DLD1 (cell line): Measurements from ENCODE around the gene STARD10.

Source experiments
- in situ Hi-C: cut with HindIII; loops from 2 replicates; pipeline ENCODE4 v1.10.0; 2017; ENCODE audit warnings: low sequenced_read_pairs

Gene STARD10

GRCh38 chr11:72793425-72794367 lies at the start of gene STARD10:
TSS of gene STARD10 (minus strand) at chr11:72794047. CDS start at chr11:72781181, 12,866 bp downstream.
- in situ Hi-C loops: no loop called here

GRCh38 chr11:72842653-72843330 lies 48.9 kb upstream of the STARD10 start:
- in situ Hi-C loops: no loop called here

- in situ Hi-C loops: no loop called here
These were observed 48.3 kb upstream of the STARD10 start for GRCh38 chr11:72842126-72842525.

- in situ Hi-C loops: no loop called here
These were observed 47.5 kb upstream of the STARD10 start for GRCh38 chr11:72841397-72841796.

GRCh38 chr11:72840780-72841179 lies 46.9 kb upstream of the STARD10 start:
- in situ Hi-C loops: no loop called here

GRCh38 chr11:72838691-72839305 lies 45.0 kb upstream of the STARD10 start:
- in situ Hi-C loops: no loop called here

GRCh38 chr11:72836111-72836510 lies 42.3 kb upstream of the STARD10 start:
- in situ Hi-C loops: no loop called here

- in situ Hi-C loops: no loop called here
These were observed 41.1 kb upstream of the STARD10 start for GRCh38 chr11:72834905-72835304.

- in situ Hi-C loops: no loop called here
These were observed 40.1 kb upstream of the STARD10 start for GRCh38 chr11:72833811-72834493.

GRCh38 chr11:72833083-72833733 lies 39.4 kb upstream of the STARD10 start:
- in situ Hi-C loops: no loop called here

- in situ Hi-C loops: no loop called here
These were observed 38.6 kb upstream of the STARD10 start for GRCh38 chr11:72832301-72833082.

GRCh38 chr11:72831521-72832300 lies 37.9 kb upstream of the STARD10 start:
- in situ Hi-C loops: no loop called here

- in situ Hi-C loops: loop anchor here (10.0 kb wide), 1 partner anchor 335 kb away; no protein-coding TSS in a partner anchor
These were observed 36.2 kb upstream of the STARD10 start for GRCh38 chr11:72829884-72830533.

- in situ Hi-C loops: loop anchor here (10.0 kb wide), 1 partner anchor 336 kb away; no protein-coding TSS in a partner anchor
These were observed 35.3 kb upstream of the STARD10 start for GRCh38 chr11:72829178-72829577.

GRCh38 chr11:72828692-72829101 lies 34.9 kb upstream of the STARD10 start:
- in situ Hi-C loops: loop anchor here (10.0 kb wide), 1 partner anchor 336 kb away; no protein-coding TSS in a partner anchor

- in situ Hi-C loops: loop anchor here (10.0 kb wide), 1 partner anchor 337 kb away; no protein-coding TSS in a partner anchor
These were observed 34.3 kb upstream of the STARD10 start for GRCh38 chr11:72828081-72828567.

GRCh38 chr11:72827656-72828055 lies 33.8 kb upstream of the STARD10 start:
- in situ Hi-C loops: loop anchor here (10.0 kb wide), 1 partner anchor 337 kb away; no protein-coding TSS in a partner anchor
